ENCODE measurements around the gene HSD17B4.

DNA sequence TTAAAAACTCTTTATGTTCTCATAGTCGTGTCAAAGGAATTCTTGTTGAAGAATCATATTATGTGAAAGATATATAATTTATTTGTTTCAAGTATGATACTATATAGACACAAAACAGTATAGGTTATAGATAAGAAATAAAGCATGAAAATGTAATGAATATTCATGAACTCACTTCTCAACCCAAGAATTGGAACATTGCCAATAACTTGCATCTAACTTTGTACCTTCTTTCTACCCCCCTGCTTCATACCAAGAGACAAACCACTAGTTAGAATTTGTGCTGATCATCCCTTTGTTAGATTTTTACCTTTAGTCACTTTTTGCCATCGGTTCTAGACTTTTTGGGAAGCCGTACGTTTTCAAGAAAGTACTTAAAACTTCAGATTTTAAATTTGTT is 32.6 kb downstream of the HSD17B4 start:
- TF ChIP-seq EP300 (IDR thresholded peaks at IDR 0.05) (no peak), POLR2A (IDR thresholded peaks at IDR 0.05) (no peak)
- TF ChIP-seq, protein P1, sequence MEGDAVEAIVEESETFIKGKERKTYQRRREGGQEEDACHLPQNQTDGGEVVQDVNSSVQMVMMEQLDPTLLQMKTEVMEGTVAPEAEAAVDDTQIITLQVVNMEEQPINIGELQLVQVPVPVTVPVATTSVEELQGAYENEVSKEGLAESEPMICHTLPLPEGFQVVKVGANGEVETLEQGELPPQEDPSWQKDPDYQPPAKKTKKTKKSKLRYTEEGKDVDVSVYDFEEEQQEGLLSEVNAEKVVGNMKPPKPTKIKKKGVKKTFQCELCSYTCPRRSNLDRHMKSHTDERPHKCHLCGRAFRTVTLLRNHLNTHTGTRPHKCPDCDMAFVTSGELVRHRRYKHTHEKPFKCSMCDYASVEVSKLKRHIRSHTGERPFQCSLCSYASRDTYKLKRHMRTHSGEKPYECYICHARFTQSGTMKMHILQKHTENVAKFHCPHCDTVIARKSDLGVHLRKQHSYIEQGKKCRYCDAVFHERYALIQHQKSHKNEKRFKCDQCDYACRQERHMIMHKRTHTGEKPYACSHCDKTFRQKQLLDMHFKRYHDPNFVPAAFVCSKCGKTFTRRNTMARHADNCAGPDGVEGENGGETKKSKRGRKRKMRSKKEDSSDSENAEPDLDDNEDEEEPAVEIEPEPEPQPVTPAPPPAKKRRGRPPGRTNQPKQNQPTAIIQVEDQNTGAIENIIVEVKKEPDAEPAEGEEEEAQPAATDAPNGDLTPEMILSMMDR (IDR thresholded peaks at IDR 0.05): no peak

Data from ovary (tissue), 3 donors.